ENCODE results near the gene MSANTD1. TPM values are rescaled to one million over a fixed set of nuclear protein-coding genes. Genes with fewer than 3 reads are reported as not detected.

Gene MSANTD1
- total RNA-seq, 1 experiment from 2014 or later, result 0.71 TPM

GRCh38 chr4:3292571-3293400 is 43.8 kb downstream of the MSANTD1 start, which contains the start of gene RGS12:
TSS of gene RGS12 (plus strand) at chr4:3293021. CDS start at chr4:3316171, 23,150 bp downstream.
- peaks cover 14 to 24% of the 10 kb centered on the region in 2 experiments for H3K4me1 ChIP-seq (ENCODE audit: control insufficient read depth in 1 of 2, insufficient read depth in 2 of 2, low read length in 2 of 2)
- ChIA-PET CTCF (no interaction called here), POLR2A (no interaction called here), RAD21 (ENCODE audit: low non-redundant PET in 1 of 2, low total read pairs in 2 of 2, uncharacterized antibody in 2 of 2, unreplicated experiment in 2 of 2) (no interaction called here)
- no peaks in the 10 kb centered on the region for H3K36me3 ChIP-seq (ENCODE audit: control insufficient read depth in 1 of 2, insufficient read depth in 2 of 2, low read length in 2 of 2)
- H3K9me3 ChIP-seq (ENCODE audit: control insufficient read depth in 1 of 2, insufficient read depth in 1 of 2, low read depth in 1 of 2, low read length in 2 of 2), result no peaks in the 10 kb centered on the region; a peak in 1 of 4 replicates
- peak within 1 kb of the TSS; percentile 98 for H3K4me2 ChIP-seq (ENCODE audit: low read length)
- no peaks in the 10 kb centered on the region for H4K20me1 ChIP-seq (ENCODE audit: insufficient read depth)
- DNase-seq (ENCODE audit: low read depth, low spot score), result peak; percentile 26
- no peak for TF ChIP-seq FOSL1 (IDR thresholded peaks at IDR 0.05; ENCODE audit: low read depth)
- peak; percentile 32 for TF ChIP-seq TCF7L2 (IDR thresholded peaks at IDR 0.05; ENCODE audit: borderline replicate concordance, extremely low read depth, insufficient read depth, insufficient read length)
- TF ChIP-seq ZNF274 (IDR thresholded peaks at IDR 0.05; ENCODE audit: low read depth, low read length), result no peak
- peak; percentile 79; the same call in 1 of the 2 replicates for TF ChIP-seq SIN3A (IDR thresholded peaks at IDR 0.05; ENCODE audit: low read depth)
- TF ChIP-seq ZFX (IDR thresholded peaks at IDR 0.05), result peak; percentile 23; the same call in 1 of the 2 replicates
- no peak for TF ChIP-seq SP1 (IDR thresholded peaks at IDR 0.05; ENCODE audit: low read depth)
- peak; percentile 84 for TF ChIP-seq POLR2AphosphoS5 (IDR thresholded peaks at IDR 0.05; ENCODE audit: low read depth, low read length)
- peak; percentile 50 for TF ChIP-seq POLR2A (IDR thresholded peaks at IDR 0.05; ENCODE audit: borderline replicate concordance, extremely low read depth, insufficient read depth, insufficient read length)
- peak; percentile 70 for TF ChIP-seq EGR1 (IDR thresholded peaks at IDR 0.05; ENCODE audit: low read depth)
- TF ChIP-seq, protein P1, sequence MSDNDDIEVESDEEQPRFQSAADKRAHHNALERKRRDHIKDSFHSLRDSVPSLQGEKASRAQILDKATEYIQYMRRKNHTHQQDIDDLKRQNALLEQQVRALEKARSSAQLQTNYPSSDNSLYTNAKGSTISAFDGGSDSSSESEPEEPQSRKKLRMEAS (IDR thresholded peaks at IDR 0.05), result peak; percentile 83
- H3K27ac ChIP-seq (ENCODE audit: low read depth, low read length), result peak within 1 kb of the TSS; percentile 82
- intact Hi-C loops (cut with micrococcal nuclease), result no loop called here
- peak; percentile 94 for ATAC-seq
- H3K9ac ChIP-seq (ENCODE audit: low read length), result peak within 1 kb of the TSS; percentile 77
- no peaks in the 10 kb centered on the region for H3K9me2 ChIP-seq (ENCODE audit: insufficient read depth)
- H3K27me3 ChIP-seq (ENCODE audit: insufficient read depth, low read length), result no peaks in the 10 kb centered on the region
- peak within 1 kb of the TSS; percentile 76 to 79 for H3K4me3 ChIP-seq (replicated peaks in 1 of 2; ENCODE audit: low read depth in 1 of 2, low read length in 2 of 2)
- peaks cover 6% of the 10 kb centered on the region; the same call in 1 of the 2 replicates for H3K79me2 ChIP-seq (ENCODE audit: insufficient read depth, low read length)
- BruUV-seq (replicated peaks), result no TSS peak
- peak within 1 kb of the TSS; percentile 65 for H2AFZ ChIP-seq (ENCODE audit: low read depth, low read length, poor library complexity, severe bottlenecking)

All from HCT116 (cell line).